ENCODE data around the gene SVOPL. TPM values are rescaled to one million over a fixed set of nuclear protein-coding genes. Genes with fewer than 3 reads are reported as not detected.
"Not testable (repeated sequence)": the region's sequence is repeated elsewhere in the genome, so short reads cannot be mapped to it uniquely, and the experiment has no call there.

Gene SVOPL
- total and polyA plus RNA-seq, 5 donors: not detected

DNA sequence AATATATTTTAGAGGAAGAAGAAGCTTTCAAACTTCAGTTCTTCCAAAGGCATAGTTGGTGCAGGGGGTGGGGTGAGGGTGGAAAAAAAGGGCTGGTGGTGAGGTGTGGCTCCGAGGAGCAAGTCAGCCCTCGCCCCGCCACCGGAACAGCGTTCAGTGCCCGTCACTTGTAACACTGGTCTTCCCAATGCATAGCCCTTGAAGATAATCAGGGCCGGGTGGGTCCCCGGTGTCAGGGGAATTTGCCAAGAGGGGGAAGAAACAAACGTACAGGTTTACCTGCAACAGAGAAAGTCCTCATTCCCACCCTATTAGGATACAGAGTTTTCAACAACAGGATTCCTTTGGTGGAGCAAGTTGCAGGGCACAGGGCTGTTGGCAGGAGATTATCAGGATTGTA lies 1.5 kb downstream of the SVOPL start:
- H3K4me1 ChIP-seq (ENCODE audit: control insufficient read depth, insufficient read depth, low read length): no peaks in the 10 kb centered on the region
- intact Hi-C loops (cut with DNase I): no loop called here
- no peak for ATAC-seq

DNA sequence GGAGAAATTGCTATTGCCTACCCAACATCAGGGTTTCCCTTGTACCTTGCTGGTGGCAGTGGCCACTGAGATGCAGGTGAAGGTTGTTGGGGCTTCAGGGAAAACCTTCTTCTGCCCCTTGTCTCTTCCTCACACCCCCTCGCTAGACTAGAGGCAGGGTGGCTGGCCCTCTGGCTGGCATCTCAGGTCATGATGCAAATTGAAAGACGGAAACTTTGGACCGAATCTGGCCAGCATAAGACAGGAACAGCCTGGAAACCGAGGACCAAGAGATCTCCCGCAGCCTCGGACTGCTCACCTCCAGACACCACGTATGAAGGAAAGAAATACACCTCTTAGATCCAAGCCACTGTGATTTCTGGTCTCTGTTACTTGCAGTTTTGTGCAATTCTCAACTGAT lies 2.9 kb downstream of the SVOPL start:
- Histone ChIP-seq H3K9me3 (ENCODE audit: control insufficient read depth, low read length) (no peaks in the 10 kb centered on the region), H3K27ac (ENCODE audit: low read length) (no peak overlapping the region), H3K27me3 (ENCODE audit: control insufficient read depth, insufficient read depth) (no peaks in the 10 kb centered on the region), H3K4me3 (ENCODE audit: low read length) (no peak overlapping the region), H3K4me1 (ENCODE audit: control insufficient read depth, insufficient read depth, low read length) (no peaks in the 10 kb centered on the region)
- ATAC-seq (no peak), DNase-seq (no peak)
- intact Hi-C loops (cut with DNase I): no loop called here
- 93% methylated on average over 7 of the region's 7 CpGs for WGBS

More for the DNA sequence above, 1.5 kb downstream of the SVOPL start:
- no peaks in the 10 kb centered on the region for H3K27me3 ChIP-seq (ENCODE audit: control insufficient read depth, insufficient read depth)
- 81% methylated on average over 9 of the region's 9 CpGs for WGBS
- DNase-seq: no peak
- H3K27ac ChIP-seq (ENCODE audit: low read length): no peak overlapping the region
- H3K4me3 ChIP-seq (ENCODE audit: low read length): no peak overlapping the region
- no peaks in the 10 kb centered on the region for H3K9me3 ChIP-seq (ENCODE audit: control insufficient read depth, low read length)

DNA sequence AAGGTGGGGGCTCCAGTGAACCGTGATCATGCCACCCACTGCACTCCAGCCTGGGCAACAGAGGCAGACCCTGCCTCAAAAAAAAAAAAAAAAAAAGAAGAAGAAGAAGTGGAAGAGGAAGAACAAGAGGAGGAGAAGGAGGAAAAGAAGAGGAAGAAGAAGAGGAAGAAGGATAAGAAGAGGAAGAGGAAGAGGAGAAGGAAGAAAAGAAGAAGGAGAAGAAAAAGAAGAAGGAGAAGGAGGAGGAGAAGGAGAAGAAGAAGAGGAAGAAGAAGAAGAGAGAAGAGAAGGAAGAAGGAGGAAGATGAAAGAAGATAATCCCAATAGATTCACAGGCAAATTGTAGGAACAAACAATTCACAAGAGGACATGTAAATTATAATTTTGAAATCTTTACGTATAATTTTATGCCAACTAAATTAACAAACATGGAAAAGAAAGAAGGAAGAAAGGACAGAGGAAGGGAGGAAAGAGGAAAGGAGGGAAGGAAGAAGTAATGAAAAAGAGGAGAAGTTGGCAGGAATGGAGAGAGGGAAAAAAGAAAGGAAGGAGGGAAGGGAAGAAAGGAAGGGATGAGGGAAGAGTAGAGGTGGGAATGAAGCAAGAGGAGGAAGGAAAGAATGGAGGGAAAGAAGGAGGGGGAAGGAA lies 3.5 kb downstream of the SVOPL start:
- ATAC-seq (no peak), DNase-seq (no peak)
- Histone ChIP-seq H3K27ac (ENCODE audit: low read length) (no peak overlapping the region), H3K27me3 (ENCODE audit: control insufficient read depth, insufficient read depth) (no peaks in the 10 kb centered on the region), H3K4me1 (ENCODE audit: control insufficient read depth, insufficient read depth, low read length) (no peaks in the 10 kb centered on the region), H3K4me3 (ENCODE audit: low read length) (no peak overlapping the region), H3K9me3 (ENCODE audit: control insufficient read depth, low read length) (no peaks in the 10 kb centered on the region)
- intact Hi-C loops (cut with DNase I): no loop called here
- WGBS: 72% methylated on average over 2 of the region's 2 CpGs

DNA sequence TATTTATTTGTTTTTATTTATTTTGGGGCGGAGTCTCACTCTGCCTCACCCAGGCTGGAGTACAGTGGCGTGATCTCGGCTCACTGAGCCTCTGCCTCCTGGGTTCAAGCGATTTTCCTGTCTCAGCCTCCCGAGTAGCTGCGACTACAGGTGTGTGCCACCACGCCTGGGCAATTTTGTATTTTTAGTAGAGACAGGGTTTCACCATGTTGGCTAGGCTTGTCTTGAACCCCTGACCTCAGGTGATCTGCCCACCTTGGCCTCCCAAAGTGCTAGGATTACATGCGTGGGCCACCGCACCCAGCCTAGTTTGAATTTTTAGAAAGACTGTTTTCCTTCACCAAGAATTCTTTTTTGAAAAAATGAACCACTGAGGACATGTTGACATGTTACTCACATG lies 5.4 kb downstream of the SVOPL start:
- intact Hi-C loops (cut with DNase I); H3K4me3 ChIP-seq (ENCODE audit: low read length): not testable (repeated sequence)
- 94% methylated on average over 9 of the region's 9 CpGs for WGBS

DNA sequence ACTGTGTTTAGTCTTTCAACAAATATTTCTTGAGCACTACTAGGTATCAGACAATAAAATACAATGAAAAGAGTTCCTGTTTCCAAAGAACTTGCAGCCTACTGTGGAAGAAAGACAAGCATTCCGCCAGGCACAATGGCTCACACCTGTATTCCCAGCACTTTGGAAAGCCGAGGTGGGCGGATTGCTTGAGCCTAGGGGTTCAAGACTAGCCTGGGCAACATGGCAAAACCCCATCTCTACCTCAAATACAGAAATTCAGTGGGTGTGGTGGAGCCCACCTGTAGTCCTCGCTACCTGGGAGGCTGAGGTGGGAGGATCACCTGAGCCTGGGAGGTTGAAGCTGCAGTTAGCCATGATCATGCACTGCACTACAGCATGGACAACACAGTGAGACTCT lies 6.1 kb downstream of the SVOPL start:
- Histone ChIP-seq H3K4me1 (ENCODE audit: control insufficient read depth, insufficient read depth, low read length) (no peaks in the 10 kb centered on the region), H3K27ac (ENCODE audit: low read length) (no peak overlapping the region), H3K9me3 (ENCODE audit: control insufficient read depth, low read length) (no peaks in the 10 kb centered on the region), H3K4me3 (ENCODE audit: low read length) (no peak overlapping the region), H3K27me3 (ENCODE audit: control insufficient read depth, insufficient read depth) (no peaks in the 10 kb centered on the region)
- WGBS: 94% methylated on average over 4 of the region's 4 CpGs
- ATAC-seq: no peak
- intact Hi-C loops (cut with DNase I): no loop called here
- DNase-seq: no peak

More for the DNA sequence above, 5.4 kb downstream of the SVOPL start:
- H3K9me3 ChIP-seq (ENCODE audit: control insufficient read depth, low read length); ATAC-seq; H3K27me3 ChIP-seq (ENCODE audit: control insufficient read depth, insufficient read depth); DNase-seq; H3K4me1 ChIP-seq (ENCODE audit: control insufficient read depth, insufficient read depth, low read length); H3K27ac ChIP-seq (ENCODE audit: low read length): not testable (repeated sequence)

DNA sequence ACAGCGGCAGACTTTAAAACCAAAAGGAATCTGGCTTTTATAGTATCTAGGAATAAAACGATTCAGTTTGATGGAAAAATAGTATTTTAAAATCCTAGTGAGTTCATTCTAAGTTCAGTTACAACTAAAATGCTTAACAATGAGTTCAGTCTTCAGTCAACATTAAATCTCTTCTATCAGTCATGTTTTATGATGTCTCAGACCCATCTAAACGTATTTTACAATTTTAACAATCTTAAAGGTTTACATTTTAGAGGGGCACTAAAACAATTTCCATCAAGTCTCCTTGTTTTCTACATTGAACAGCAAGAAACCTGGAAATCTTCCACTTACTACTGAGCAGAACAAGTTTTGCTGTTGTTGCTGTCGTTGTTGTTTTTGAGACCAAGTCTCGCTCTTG lies 10.0 kb downstream of the SVOPL start:
- intact Hi-C loops (cut with DNase I): no loop called here
- H3K27ac ChIP-seq (ENCODE audit: low read length): no peak overlapping the region
- DNase-seq (no peak), ATAC-seq (no peak)
- H3K4me3 ChIP-seq (ENCODE audit: low read length): no peak overlapping the region
- H3K9me3 ChIP-seq (ENCODE audit: control insufficient read depth, low read length): no peaks in the 10 kb centered on the region
- WGBS: 82% methylated on average over 5 of the region's 5 CpGs
- no peaks in the 10 kb centered on the region for H3K27me3 ChIP-seq (ENCODE audit: control insufficient read depth, insufficient read depth)
- no peaks in the 10 kb centered on the region for H3K4me1 ChIP-seq (ENCODE audit: control insufficient read depth, insufficient read depth, low read length)

DNA sequence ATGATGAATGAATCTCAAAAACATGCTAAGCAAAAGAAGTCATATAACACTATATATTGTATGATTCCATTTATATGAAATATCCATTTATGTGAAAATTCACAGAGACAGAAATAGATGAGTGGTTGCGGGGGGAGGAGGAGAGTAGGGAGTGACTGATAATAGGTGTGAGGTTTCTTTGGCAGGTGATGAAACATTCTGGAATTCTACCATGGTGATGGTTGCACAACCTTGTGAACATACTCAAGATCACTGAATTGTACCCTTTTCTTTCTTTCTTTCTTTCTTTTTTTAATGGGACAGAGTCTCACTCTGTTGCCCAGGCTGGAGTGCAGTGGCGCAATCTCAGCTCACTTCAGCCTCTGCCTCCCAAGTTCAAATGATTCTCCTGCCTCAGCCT lies 10.7 kb downstream of the SVOPL start:
- Histone ChIP-seq H3K4me3 (ENCODE audit: low read length) (no peak overlapping the region), H3K27me3 (ENCODE audit: control insufficient read depth, insufficient read depth) (no peaks in the 10 kb centered on the region), H3K4me1 (ENCODE audit: control insufficient read depth, insufficient read depth, low read length) (no peaks in the 10 kb centered on the region), H3K9me3 (ENCODE audit: control insufficient read depth, low read length) (no peaks in the 10 kb centered on the region), H3K27ac (ENCODE audit: low read length) (no peak overlapping the region)
- intact Hi-C loops (cut with DNase I): no loop called here
- ATAC-seq (no peak), DNase-seq (no peak)
- WGBS: 89% methylated on average over 2 of the region's 2 CpGs

DNA sequence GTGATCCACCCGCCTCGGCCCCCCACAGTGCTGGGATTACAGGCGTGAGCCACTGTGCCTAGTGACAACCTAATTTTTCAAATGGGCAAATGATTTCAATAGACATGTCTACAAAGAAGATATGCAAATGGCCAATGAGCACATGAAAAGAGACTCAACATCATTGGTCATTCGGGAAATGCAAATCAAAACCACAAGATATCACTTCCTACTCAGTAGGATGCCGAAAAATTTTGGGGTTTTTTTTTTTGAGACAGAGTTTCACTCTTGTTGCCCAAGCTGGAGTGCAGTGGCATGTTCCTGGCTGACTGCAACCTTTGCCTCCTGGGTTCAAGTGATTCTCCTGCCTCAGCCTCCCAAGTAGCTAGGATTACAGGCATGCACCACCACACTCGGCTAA lies 13.1 kb downstream of the SVOPL start:
- H3K4me3 ChIP-seq (ENCODE audit: low read length); H3K27ac ChIP-seq (ENCODE audit: low read length); ATAC-seq; DNase-seq; H3K9me3 ChIP-seq (ENCODE audit: control insufficient read depth, low read length); intact Hi-C loops (cut with DNase I); H3K4me1 ChIP-seq (ENCODE audit: control insufficient read depth, insufficient read depth, low read length); H3K27me3 ChIP-seq (ENCODE audit: control insufficient read depth, insufficient read depth): not testable (repeated sequence)
- 87% methylated on average over 6 of the region's 6 CpGs for WGBS

DNA sequence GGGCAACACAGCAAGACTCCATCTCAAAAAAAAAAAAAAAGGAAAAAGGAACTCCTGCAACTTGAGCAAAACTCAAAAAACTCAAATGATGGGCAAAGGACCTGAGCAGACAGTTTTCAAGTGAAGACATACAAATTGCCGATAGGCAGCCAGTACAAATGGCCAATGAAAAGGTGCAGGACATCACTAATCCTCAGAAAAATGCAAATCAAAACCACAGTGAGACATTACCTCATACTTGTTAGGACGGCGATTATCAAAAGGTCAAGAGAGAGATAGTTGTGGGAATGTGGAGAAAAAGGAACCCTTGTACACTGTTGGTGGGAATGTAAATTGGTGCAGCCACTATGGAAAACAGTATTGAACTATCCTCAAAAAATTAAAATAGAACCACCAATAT lies 16.8 kb downstream of the SVOPL start:
- intact Hi-C loops (cut with DNase I): no loop called here
- WGBS: 42% methylated on average over 3 of the region's 3 CpGs
- H3K27me3 ChIP-seq (ENCODE audit: control insufficient read depth, insufficient read depth): no peaks in the 10 kb centered on the region
- no peaks in the 10 kb centered on the region for H3K4me1 ChIP-seq (ENCODE audit: control insufficient read depth, insufficient read depth, low read length)
- DNase-seq (no peak), ATAC-seq (no peak)
- H3K9me3 ChIP-seq (ENCODE audit: control insufficient read depth, low read length): no peaks in the 10 kb centered on the region
- no peak overlapping the region for H3K27ac ChIP-seq (ENCODE audit: low read length)
- no peak overlapping the region for H3K4me3 ChIP-seq (ENCODE audit: low read length)

DNA sequence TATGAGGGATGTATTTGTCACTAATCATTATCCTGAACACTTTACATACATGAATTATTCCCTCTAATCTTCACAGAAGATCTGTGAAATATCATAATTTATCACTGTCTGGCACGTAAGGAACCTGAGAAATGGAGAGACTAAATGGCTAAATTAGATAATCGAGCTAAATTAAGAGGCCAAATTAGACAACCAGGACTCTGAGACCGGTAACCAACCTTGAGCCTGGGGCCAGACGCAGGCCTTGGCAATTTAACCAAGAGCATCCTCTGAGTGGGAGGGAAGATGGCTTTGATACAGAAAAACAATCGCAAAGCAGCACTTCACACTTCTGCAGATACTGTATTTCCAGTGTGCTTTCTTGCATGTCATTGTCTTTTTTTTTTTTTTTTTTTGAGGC lies 21.4 kb downstream of the SVOPL start:
- 66% methylated on average over 5 of the region's 5 CpGs for WGBS
- no peaks in the 10 kb centered on the region for H3K27me3 ChIP-seq (ENCODE audit: control insufficient read depth, insufficient read depth)

DNA sequence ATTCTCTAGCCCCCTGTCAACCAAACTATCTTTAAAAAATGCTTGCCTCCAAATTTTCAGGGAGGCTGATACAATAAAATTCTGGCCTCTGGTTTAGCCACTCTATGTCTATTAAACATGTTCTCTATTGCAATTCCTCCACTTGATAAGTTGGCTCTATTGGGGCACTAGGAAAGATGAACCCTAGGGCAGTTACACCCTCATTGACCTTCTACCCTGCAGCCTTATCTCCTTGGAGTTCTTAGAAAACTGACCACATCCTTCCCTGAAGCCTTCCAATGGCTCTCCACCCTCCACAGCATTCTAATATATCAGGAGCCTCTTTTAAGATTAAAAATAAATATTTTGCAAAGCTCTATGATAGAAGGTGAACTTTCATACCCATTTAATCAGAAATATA lies 30.6 kb downstream of the SVOPL start:
- Histone ChIP-seq H3K4me3 (ENCODE audit: low read length) (no peak overlapping the region), H3K4me1 (ENCODE audit: control insufficient read depth, insufficient read depth, low read length) (no peaks in the 10 kb centered on the region), H3K27ac (ENCODE audit: low read length) (no peak overlapping the region), H3K9me3 (ENCODE audit: control insufficient read depth, low read length) (peaks cover 1% of the 10 kb centered on the region), H3K27me3 (ENCODE audit: control insufficient read depth, insufficient read depth) (no peaks in the 10 kb centered on the region)
- intact Hi-C loops (cut with DNase I): no loop called here
- ATAC-seq (no peak), DNase-seq (no peak)

More for the DNA sequence above, 21.4 kb downstream of the SVOPL start:
- no peak overlapping the region for H3K4me3 ChIP-seq (ENCODE audit: low read length)
- H3K27ac ChIP-seq (ENCODE audit: low read length): no peak overlapping the region
- DNase-seq (no peak), ATAC-seq (no peak)
- intact Hi-C loops (cut with DNase I): no loop called here
- no peaks in the 10 kb centered on the region for H3K4me1 ChIP-seq (ENCODE audit: control insufficient read depth, insufficient read depth, low read length)
- no peaks in the 10 kb centered on the region for H3K9me3 ChIP-seq (ENCODE audit: control insufficient read depth, low read length)

DNA sequence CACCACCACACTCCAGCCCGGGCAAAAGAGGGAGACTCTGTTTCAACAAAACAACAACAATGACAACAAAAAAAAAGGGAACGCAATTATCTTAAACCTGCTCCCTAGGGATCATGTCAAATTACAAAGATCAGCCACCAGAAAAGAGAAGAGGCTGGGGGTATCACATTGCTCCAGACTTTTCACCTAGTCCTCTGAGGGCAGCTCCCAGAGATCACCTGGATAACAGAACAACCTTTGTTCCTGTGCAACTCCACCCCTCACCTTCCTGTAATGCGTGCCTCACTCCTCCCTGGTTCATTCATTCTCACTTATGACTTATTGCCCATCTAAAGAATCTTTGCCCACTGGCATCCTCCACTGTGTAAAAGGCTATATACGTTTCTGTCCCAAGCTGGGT lies 31.8 kb downstream of the SVOPL start:
- 64% methylated on average over 4 of the region's 4 CpGs for WGBS
- Histone ChIP-seq H3K27me3 (ENCODE audit: control insufficient read depth, insufficient read depth) (no peaks in the 10 kb centered on the region), H3K9me3 (ENCODE audit: control insufficient read depth, low read length) (peaks cover 1% of the 10 kb centered on the region), H3K27ac (ENCODE audit: low read length) (no peak overlapping the region), H3K4me1 (ENCODE audit: control insufficient read depth, insufficient read depth, low read length) (no peaks in the 10 kb centered on the region), H3K4me3 (ENCODE audit: low read length) (no peak overlapping the region)
- DNase-seq (no peak), ATAC-seq (no peak)
- intact Hi-C loops (cut with DNase I): no loop called here
